LNCAP (cell line): ENCODE data around the gene S100A7.

ENCODE experiments used
- CTCF ChIP-seq: fragments of 450-650 bp; IDR thresholded peaks from 2 replicates; pipeline ENCODE4 v1.5.1; 2017; ENCODE audit warnings: mild to moderate bottlenecking

Gene S100A7

GRCh38 chr1:153434746-153435455, 25.6 kb downstream of the S100A7 start:
- TF ChIP-seq CTCF = no peak

GRCh38 chr1:153432874-153433681, 27.4 kb downstream of the S100A7 start:
- TF ChIP-seq CTCF = no peak

GRCh38 chr1:153431928-153432327, 28.5 kb downstream of the S100A7 start:
- no peak for TF ChIP-seq CTCF

- no peak for TF ChIP-seq CTCF
These were observed 29.0 kb downstream of the S100A7 start for GRCh38 chr1:153431427-153431826.

- TF ChIP-seq CTCF = no peak
These were observed 29.4 kb downstream of the S100A7 start for GRCh38 chr1:153431002-153431401.

- no peak for TF ChIP-seq CTCF
These were observed 29.9 kb downstream of the S100A7 start for GRCh38 chr1:153430561-153430960.

- TF ChIP-seq CTCF = no peak
These were observed 30.3 kb downstream of the S100A7 start for GRCh38 chr1:153430166-153430553.
